Liver (tissue), 3 donors: ENCODE results near the gene DAPK2.

Experiments used
- FOXA2 ChIP-seq: IDR thresholded peaks from 2 replicates; pipeline ENCODE4 v1.6.1; 2016; ENCODE audit warnings: antibody characterized with exemption
- GABPA ChIP-seq, 2 donors: IDR thresholded peaks in 1 of 2; conservative IDR thresholded peaks in 1 of 2; 2 replicates each; pipeline ENCODE4 v1.6.1; 2016; ENCODE audit warnings: antibody characterized with exemption in 2 of 2, mild to moderate bottlenecking in 1 of 2, moderate library complexity in 1 of 2
- HNF4G ChIP-seq: IDR thresholded peaks from 2 replicates; pipeline ENCODE4 v1.6.1; 2016; ENCODE audit warnings: antibody characterized with exemption
- RXRA ChIP-seq, 2 donors: IDR thresholded peaks; 2 replicates each; pipeline ENCODE4 v1.6.1; 2017 to 2018; ENCODE audit warnings: antibody characterized with exemption in 2 of 2, mild to moderate bottlenecking in 1 of 2
- SP1 ChIP-seq: IDR thresholded peaks from 2 replicates; pipeline ENCODE4 v1.6.1; 2018; ENCODE audit warnings: antibody characterized with exemption, mild to moderate bottlenecking
- TAF1 ChIP-seq: conservative IDR thresholded peaks from 2 replicates; pipeline ENCODE4 v1.6.1; 2016; ENCODE audit warnings: antibody characterized with exemption, mild to moderate bottlenecking
- YY1 ChIP-seq: IDR thresholded peaks from 2 replicates; pipeline ENCODE4 v1.6.1; 2016; ENCODE audit warnings: antibody characterized with exemption, mild to moderate bottlenecking
- TF ChIP-seq, protein P1 (sequence below): IDR thresholded peaks from 2 replicates; pipeline ENCODE4 v1.6.1; 2016; ENCODE audit warnings: antibody characterized with exemption, mild to moderate bottlenecking
- TF ChIP-seq, protein P2 (sequence below): fragments of 150-350 bp; IDR thresholded peaks from 2 replicates; pipeline ENCODE4 v1.5.1; 2017; ENCODE audit warnings: improper control_type of control experiment, low read depth, low read length; ENCODE audit not compliant: missing input control
- TF ChIP-seq, protein P3 (sequence below): IDR thresholded peaks from 2 replicates; pipeline ENCODE4 v1.6.1; 2016; ENCODE audit warnings: antibody characterized with exemption
- TF ChIP-seq, protein P4 (sequence below): IDR thresholded peaks from 2 replicates; pipeline ENCODE4 v1.6.1; 2016; ENCODE audit warnings: antibody characterized with exemption
- donor health status: healthy.
- donor health status: healthy.

DNA sequence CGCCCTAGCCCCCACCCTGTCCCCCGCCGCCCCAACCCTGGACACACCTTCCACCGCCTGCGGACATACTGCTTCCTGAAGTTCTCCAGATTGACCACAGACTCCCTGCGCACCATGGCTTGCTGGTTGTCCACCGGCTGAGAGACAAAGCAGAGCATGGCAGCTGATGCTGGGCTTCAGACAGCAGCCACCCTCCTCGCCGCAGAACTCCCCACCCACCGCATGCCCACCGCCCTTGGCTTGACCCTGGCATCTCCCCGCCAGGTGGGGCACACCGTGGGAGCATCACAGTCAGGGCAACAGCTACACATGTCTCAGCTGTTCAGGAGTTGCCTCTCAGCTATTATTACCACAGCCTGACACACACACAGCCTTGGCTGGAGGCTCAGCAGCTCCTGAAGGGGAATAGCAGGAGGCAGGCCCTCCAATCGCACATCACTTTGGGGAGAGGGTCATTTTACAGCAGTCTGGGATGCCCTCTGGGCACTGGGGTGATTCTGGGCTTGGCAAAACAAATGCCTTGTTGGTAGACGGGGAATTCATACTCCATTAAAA, 134.1 kb downstream of the DAPK2 start:
- TF ChIP-seq RXRA (IDR thresholded peaks at IDR 0.05) (no peak), HNF4G (no peak), SP1 (no peak), YY1 (no peak), TAF1 (no peak), GABPA (IDR thresholded peaks at IDR 0.05 in 1 of 2, conservative IDR thresholded peaks at IDR 0.05 in 1 of 2) (no peak), FOXA2 (no peak)
- TF ChIP-seq, protein P1, sequence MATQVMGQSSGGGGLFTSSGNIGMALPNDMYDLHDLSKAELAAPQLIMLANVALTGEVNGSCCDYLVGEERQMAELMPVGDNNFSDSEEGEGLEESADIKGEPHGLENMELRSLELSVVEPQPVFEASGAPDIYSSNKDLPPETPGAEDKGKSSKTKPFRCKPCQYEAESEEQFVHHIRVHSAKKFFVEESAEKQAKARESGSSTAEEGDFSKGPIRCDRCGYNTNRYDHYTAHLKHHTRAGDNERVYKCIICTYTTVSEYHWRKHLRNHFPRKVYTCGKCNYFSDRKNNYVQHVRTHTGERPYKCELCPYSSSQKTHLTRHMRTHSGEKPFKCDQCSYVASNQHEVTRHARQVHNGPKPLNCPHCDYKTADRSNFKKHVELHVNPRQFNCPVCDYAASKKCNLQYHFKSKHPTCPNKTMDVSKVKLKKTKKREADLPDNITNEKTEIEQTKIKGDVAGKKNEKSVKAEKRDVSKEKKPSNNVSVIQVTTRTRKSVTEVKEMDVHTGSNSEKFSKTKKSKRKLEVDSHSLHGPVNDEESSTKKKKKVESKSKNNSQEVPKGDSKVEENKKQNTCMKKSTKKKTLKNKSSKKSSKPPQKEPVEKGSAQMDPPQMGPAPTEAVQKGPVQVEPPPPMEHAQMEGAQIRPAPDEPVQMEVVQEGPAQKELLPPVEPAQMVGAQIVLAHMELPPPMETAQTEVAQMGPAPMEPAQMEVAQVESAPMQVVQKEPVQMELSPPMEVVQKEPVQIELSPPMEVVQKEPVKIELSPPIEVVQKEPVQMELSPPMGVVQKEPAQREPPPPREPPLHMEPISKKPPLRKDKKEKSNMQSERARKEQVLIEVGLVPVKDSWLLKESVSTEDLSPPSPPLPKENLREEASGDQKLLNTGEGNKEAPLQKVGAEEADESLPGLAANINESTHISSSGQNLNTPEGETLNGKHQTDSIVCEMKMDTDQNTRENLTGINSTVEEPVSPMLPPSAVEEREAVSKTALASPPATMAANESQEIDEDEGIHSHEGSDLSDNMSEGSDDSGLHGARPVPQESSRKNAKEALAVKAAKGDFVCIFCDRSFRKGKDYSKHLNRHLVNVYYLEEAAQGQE, result no peak
- TF ChIP-seq, protein P2, sequence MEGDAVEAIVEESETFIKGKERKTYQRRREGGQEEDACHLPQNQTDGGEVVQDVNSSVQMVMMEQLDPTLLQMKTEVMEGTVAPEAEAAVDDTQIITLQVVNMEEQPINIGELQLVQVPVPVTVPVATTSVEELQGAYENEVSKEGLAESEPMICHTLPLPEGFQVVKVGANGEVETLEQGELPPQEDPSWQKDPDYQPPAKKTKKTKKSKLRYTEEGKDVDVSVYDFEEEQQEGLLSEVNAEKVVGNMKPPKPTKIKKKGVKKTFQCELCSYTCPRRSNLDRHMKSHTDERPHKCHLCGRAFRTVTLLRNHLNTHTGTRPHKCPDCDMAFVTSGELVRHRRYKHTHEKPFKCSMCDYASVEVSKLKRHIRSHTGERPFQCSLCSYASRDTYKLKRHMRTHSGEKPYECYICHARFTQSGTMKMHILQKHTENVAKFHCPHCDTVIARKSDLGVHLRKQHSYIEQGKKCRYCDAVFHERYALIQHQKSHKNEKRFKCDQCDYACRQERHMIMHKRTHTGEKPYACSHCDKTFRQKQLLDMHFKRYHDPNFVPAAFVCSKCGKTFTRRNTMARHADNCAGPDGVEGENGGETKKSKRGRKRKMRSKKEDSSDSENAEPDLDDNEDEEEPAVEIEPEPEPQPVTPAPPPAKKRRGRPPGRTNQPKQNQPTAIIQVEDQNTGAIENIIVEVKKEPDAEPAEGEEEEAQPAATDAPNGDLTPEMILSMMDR, result no peak
- TF ChIP-seq, protein P3, sequence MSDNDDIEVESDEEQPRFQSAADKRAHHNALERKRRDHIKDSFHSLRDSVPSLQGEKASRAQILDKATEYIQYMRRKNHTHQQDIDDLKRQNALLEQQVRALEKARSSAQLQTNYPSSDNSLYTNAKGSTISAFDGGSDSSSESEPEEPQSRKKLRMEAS, result no peak
- TF ChIP-seq, protein P4, sequence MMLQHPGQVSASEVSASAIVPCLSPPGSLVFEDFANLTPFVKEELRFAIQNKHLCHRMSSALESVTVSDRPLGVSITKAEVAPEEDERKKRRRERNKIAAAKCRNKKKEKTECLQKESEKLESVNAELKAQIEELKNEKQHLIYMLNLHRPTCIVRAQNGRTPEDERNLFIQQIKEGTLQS, result no peak
